ENCODE measurements around the gene PIP4P1.

GRCh38 chr14:20441461-20441860 lies 19.8 kb downstream of the PIP4P1 start:
- no peak for TF ChIP-seq CTCF (IDR thresholded peaks at IDR 0.05)
- TF ChIP-seq POLR2AphosphoS5 (IDR thresholded peaks at IDR 0.05) = no peak

All from upper lobe of left lung (tissue), 4 donors.